ENCODE data around the gene TCF25. TPM values are rescaled to one million over a fixed set of nuclear protein-coding genes. Genes with fewer than 3 reads are reported as not detected.

The TCF25 gene
- total RNA-seq, 1 donor from 2014 or later: 106 TPM

GRCh38 chr16:89843409-89844350, 29.7 kb upstream of the TCF25 start:
- no peak for DNase-seq (ENCODE audit: low spot score)
- intact Hi-C loops (cut with DNase I): no loop called here

GRCh38 chr16:89844739-89845339, 28.6 kb upstream of the TCF25 start:
- DNase-seq (ENCODE audit: low spot score): no peak
- intact Hi-C loops (cut with DNase I): no loop called here

GRCh38 chr16:89845417-89845816, 28.0 kb upstream of the TCF25 start:
- intact Hi-C loops (cut with DNase I): no loop called here
- DNase-seq (ENCODE audit: low spot score): no peak

DNA sequence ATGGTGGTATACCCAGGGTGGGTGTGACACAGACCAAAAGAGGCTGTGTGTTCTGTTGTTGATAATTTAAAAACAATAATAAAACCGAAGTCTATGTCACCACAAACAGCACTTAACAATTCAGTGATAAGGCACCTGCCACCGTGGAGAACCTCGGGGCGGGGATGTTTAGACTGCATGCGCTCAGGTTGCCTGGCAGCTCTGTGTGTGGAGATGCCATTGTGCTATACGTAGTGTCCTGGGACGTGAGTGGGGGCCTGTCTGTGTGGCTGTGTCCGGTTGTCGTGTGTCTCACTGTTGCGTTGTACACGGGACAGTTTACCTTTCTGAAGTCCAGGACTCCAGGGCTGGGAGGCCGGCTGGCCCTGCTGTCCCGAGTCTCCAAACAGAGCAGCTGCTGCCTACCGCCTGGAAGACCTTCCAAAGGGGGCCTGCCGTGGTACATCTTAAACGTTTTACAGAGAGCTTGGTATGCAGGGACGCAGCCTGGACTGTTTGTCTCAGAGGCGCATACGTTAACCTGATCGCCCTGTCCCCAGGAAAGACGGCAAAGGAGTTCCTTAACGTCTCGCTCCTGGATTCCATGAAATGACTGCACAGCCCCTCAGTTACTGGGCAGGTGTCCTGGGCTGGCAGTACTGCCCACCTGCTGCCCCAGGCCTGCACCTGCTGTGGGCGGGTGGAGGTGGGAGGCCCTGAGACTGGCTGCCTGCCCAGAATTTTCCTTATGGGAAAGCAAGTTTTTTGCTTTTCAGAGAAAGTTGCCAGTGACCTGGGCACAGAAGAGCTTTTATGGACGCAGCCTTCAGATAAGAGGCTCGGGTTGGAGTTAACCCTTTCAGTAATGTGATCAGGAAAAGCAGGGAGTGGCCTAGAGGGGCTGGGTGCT, 26.1 kb upstream of the TCF25 start:
- intact Hi-C loops (cut with DNase I): no loop called here
- DNase-seq (ENCODE audit: low spot score): no peak

- intact Hi-C loops (cut with DNase I): no loop called here
- no peak for DNase-seq (ENCODE audit: low spot score)
Measured at GRCh38 chr16:89847940-89848297, 25.5 kb upstream of the TCF25 start.

DNA sequence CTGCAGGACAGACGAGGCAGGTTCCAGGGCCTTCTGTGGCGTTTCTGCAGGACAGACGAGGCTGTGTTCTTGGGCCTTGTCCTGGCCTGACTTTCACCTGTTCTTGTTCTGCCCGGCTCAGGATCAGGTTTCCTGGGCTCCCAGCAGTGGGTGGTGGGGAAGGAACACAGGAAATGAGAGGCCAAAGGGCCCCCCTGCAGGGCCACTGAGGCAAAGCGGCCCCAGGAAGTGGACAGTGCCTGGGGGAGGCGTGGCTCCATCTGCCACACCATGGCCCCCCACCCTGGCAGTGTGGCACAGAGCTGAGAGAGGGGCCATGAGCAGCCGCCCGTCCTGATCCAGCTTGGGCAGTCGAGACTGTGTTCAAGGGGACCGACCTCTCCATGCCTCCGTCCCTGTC, 24.4 kb upstream of the TCF25 start:
- DNase-seq (ENCODE audit: low spot score): no peak
- intact Hi-C loops (cut with DNase I): no loop called here

GRCh38 chr16:89853306-89853993, 19.9 kb upstream of the TCF25 start:
- intact Hi-C loops (cut with DNase I): no loop called here
- no peak for DNase-seq (ENCODE audit: low spot score)

DNA sequence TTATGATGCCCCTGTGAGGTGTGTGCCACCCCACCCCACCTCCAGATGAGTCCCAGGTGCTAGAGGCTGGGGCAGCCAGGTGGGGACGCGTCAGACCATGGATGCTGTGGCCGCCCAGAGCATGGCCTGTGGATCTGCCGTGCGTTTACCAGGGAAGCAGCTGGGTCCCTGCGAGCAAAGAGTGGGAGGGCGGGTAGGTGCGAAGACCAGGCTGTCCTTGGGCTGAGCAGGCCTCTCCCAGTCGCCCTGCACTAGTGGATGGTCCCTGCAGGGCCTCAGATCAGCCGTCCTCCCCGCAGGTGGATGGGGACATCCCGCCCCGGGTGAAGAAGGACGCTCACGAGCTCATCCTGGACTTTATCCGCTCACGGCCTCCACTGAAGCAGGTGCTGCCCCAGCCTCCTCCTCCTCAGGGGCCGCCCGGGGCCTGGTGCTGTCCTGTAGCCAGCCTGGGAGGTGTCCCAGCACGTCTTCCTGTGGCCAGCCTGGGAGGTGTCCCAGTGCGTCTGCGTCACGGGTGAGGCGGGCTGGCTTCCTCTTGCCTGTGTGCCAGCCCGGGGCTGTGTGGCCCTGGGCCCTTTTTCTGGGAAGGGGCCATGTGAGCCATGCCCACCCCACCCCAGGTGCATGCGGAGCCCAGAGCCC, 18.0 kb upstream of the TCF25 start:
- DNase-seq (ENCODE audit: low spot score): no peak
- intact Hi-C loops (cut with DNase I): no loop called here

DNA sequence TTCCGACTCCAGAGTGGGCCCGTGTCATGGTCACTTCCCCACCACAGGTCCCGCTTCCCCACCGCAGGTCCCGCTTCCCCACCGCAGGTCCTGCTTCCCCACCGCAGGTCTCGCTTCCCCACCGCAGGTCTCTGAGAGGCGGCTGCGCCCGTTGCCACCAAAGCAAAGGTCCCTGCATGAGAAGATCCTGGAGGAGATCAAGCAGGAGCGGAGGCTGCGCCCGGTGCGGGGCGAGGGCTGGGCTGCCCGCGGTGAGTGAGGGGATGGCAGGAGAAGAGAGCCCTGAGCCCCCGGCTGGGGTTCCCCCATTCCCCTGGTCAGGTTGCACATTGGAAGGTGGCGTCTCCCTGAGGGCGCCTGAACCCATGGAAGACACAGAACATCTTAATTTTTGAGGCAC, 17.4 kb upstream of the TCF25 start:
- DNase-seq (ENCODE audit: low spot score): no peak
- intact Hi-C loops (cut with DNase I): no loop called here

- intact Hi-C loops (cut with DNase I): no loop called here
Measured at GRCh38 chr16:89858973-89859614, 14.3 kb upstream of the TCF25 start.

GRCh38 chr16:89859615-89860007, 13.8 kb upstream of the TCF25 start:
- intact Hi-C loops (cut with DNase I): loop anchor here (2.0 kb wide), 1 partner anchor 159 kb away; the partner anchor contains the start of gene SPATA2L
- no peak for DNase-seq (ENCODE audit: low spot score)

More at GRCh38 chr16:89858973-89859614, 14.3 kb upstream of the TCF25 start:
- no peak for DNase-seq (ENCODE audit: low spot score)

- intact Hi-C loops (cut with DNase I): loop anchor here (2.0 kb wide), 1 partner anchor 160 kb away; the partner anchor contains the start of gene SPATA2L
Measured at GRCh38 chr16:89860747-89861304, 12.6 kb upstream of the TCF25 start.

DNA sequence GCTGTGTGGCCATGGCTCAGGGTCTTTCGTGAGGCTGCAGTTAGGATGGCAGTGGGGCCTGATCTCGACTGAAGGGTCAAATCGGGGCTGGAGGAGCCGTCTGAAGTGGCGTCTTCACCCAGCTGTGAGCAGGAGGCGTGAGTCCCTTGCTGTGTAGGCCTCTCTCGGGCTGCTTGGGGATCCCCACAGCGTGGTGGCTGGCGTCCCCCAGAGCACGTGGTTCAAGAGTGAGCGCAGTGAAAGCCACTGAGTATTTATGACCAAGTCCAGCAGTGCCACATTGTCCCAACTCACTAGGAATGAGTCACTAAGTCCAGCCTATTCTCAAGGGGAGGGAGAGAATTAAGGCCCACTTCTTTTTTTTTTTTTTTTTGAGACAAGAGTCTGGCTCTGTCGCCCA, 11.7 kb upstream of the TCF25 start:
- no peak for DNase-seq (ENCODE audit: low spot score)
- intact Hi-C loops (cut with DNase I): loop anchor here (2.0 kb wide), 1 partner anchor 161 kb away; the partner anchor contains the start of gene SPATA2L

More at GRCh38 chr16:89860747-89861304, 12.6 kb upstream of the TCF25 start:
- DNase-seq (ENCODE audit: low spot score): peak; percentile 85

- DNase-seq (ENCODE audit: low spot score): no peak
- intact Hi-C loops (cut with DNase I): no loop called here
Measured at GRCh38 chr16:89862732-89863131, 10.7 kb upstream of the TCF25 start.

DNA sequence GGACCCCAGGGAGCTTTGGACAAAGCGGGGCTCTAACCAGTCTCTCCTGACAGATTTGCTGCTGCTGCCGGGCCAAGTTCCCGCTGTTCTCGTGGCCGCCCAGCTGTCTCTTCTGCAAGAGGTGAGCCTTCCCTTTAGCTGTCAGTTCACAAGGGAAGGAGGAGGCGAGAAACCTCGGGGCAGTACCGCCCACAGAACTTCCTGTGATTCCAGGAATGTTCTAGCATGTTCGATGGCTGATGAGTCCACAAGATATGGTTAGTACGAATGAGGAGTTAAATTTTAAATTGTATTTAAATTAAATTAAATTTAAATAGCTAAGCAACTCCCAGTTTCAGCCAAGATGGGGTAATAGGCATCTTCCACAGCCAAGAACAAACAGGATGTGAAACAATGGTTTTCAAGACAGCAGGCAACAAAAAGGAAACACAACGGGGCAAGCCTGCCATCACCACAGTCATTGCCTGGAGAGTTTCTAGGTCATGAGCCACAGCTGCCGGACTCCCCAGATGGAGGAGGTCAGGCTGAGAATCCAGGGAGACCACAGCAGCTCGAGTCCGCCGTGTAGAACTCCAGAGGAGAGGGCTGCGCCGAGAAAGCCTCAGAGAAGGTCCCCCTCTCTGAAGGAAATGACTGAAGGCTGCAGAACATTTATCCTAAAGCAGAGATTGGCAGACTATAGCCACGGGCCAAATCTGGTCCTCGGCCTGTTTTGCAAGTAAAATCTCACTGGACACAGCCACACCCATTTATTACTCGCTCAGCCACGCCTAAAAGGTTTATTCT, 9.5 kb upstream of the TCF25 start:
- intact Hi-C loops (cut with DNase I): no loop called here
- no peak for DNase-seq (ENCODE audit: low spot score)

DNA sequence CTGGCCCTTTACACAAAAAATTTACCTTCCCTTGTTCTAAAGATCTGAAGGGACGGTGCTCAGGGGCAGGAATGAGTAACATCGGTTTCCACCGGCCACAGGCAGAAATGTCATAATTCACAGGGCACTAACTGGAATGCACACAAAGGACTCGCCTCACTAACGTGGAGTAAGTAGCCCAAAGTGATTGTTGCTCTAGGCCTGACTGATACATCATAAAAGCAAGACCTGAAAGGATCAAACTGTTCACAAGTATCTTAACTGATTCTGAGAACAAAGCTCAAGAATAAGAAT, 8.9 kb upstream of the TCF25 start:
- intact Hi-C loops (cut with DNase I): no loop called here
- DNase-seq (ENCODE audit: low spot score): no peak

DNA sequence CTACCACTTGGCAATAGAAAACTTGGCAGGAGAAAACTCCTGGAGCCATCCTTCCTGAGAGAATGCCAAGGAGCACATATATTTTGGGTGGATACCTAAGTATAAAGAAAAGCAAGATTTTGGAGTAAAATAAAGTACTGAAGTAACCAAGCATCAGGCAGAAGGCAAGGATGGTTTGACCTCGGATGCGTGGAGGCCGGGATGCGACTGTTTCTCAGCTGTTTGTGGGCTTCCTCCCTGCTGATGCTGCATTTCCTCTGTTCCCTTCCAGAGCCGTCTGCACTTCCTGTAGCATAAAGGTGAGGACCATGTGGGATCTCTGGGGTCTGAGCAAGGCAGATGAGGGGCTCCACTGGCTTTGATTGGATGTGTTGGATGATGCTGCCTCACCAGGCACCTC, 5.5 kb upstream of the TCF25 start:
- intact Hi-C loops (cut with DNase I): no loop called here
- no peak for DNase-seq (ENCODE audit: low spot score)

All from cardiac septum (tissue), 1 donor.